ENCODE data around the gene BLVRB.

The BLVRB gene

DNA sequence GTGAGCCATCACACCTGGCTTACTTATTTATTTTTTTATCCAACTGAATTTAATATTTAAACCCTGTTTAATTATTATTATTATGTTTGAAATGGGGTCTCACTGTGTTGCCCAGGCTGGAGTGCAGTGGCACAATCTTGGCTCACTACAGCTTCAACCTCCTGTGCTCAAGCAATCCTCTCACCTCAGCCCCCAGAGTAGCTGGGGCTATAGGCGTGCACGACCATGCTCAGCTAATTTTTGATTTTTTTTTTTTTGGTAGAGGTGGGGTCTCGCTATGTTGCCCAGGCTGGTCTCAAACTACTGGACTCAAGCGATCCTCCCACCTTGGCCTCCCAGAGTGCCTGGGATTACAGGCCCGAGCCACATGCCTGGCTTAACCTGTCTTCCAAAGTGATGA is 33.8 kb upstream of the BLVRB start:
- TF ChIP-seq CTCF (IDR thresholded peaks at IDR 0.05; ENCODE audit: poor library complexity, severe bottlenecking), result no peak
- H3K9me3 ChIP-seq (ENCODE audit: severe bottlenecking), result no peaks in the 10 kb centered on the region
- H3K4me1 ChIP-seq (ENCODE audit: insufficient read depth, poor library complexity, severe bottlenecking), result no peaks in the 10 kb centered on the region
- no peak overlapping the region for H3K4me3 ChIP-seq (ENCODE audit: severe bottlenecking)
- ATAC-seq (ENCODE audit: low read depth), result no peak
- no peaks in the 10 kb centered on the region for H3K36me3 ChIP-seq (ENCODE audit: low read depth)
- H3K27ac ChIP-seq (ENCODE audit: poor library complexity, severe bottlenecking), result no peak overlapping the region
- no peak for DNase-seq (ENCODE audit: low spot score)
- no peaks in the 10 kb centered on the region for H3K27me3 ChIP-seq (ENCODE audit: insufficient read depth, poor library complexity, severe bottlenecking)

GRCh38 chr19:40497214-40497613 is 31.7 kb upstream of the BLVRB start:
- Histone ChIP-seq H3K4me3 (ENCODE audit: severe bottlenecking) (no peak overlapping the region), H3K36me3 (ENCODE audit: low read depth) (no peaks in the 10 kb centered on the region), H3K4me1 (ENCODE audit: insufficient read depth, poor library complexity, severe bottlenecking) (no peaks in the 10 kb centered on the region), H3K27ac (ENCODE audit: poor library complexity, severe bottlenecking) (no peak overlapping the region), H3K9me3 (ENCODE audit: severe bottlenecking) (no peaks in the 10 kb centered on the region), H3K27me3 (ENCODE audit: insufficient read depth, poor library complexity, severe bottlenecking) (no peaks in the 10 kb centered on the region)
- DNase-seq (ENCODE audit: low spot score) (no peak), ATAC-seq (ENCODE audit: low read depth) (no peak)
- TF ChIP-seq CTCF (IDR thresholded peaks at IDR 0.05; ENCODE audit: poor library complexity, severe bottlenecking), result no peak

DNA sequence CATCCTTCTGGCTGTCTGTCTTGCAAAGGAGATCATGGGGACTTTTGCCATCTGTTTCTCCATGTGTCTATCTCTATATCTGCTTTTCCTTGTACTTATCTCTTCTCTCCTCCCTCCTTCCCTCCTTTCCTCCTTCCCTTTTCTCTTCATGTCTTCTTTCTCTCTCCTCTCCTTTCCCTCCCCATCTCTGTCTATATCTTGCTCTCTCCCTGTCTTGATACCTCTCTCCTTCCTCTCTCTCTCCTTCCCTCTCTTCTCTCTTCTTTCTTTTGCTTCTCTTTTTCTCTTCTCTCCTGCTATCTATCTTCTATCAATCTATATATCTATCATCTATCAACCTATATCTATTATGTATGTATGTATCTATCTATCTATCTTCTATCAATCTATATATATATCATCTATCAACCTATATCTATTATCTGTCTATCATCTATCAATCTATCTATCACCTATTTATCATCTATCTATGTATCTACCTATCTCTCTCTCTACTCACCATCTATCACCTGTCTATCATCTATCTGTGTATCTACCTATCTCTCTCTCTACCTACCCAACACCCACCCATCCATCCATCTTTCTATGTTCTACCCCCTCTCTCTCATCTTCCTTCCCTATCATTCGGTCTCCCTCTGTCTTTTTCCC is 28.8 kb upstream of the BLVRB start:
- Histone ChIP-seq H3K27me3 (ENCODE audit: insufficient read depth, poor library complexity, severe bottlenecking) (no peaks in the 10 kb centered on the region), H3K4me3 (ENCODE audit: severe bottlenecking) (no peak overlapping the region), H3K4me1 (ENCODE audit: insufficient read depth, poor library complexity, severe bottlenecking) (no peaks in the 10 kb centered on the region), H3K27ac (ENCODE audit: poor library complexity, severe bottlenecking) (no peak overlapping the region), H3K9me3 (ENCODE audit: severe bottlenecking) (no peaks in the 10 kb centered on the region), H3K36me3 (ENCODE audit: low read depth) (no peaks in the 10 kb centered on the region)
- ATAC-seq (ENCODE audit: low read depth) (no peak), DNase-seq (ENCODE audit: low spot score) (no peak)
- TF ChIP-seq CTCF (IDR thresholded peaks at IDR 0.05; ENCODE audit: poor library complexity, severe bottlenecking), result no peak

DNA sequence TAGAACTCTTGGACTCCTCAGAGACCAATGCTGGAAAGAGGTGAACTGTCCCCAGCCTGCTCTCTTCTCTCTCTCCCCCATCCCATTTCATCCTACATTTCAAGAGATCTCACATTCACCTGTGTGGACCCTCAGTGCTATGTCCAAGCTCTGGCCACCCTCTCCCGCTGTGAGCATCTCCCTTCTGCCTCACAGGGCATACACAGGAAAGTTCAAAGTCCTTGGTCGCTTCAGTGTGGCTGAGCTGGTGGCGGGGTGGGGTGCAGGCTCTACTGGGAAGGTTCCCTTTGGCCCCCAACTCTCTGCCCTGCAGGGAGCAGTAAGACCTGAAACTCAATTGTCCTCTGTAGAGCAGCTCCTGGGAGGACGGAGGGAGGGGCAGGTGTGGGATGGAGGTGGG is 28.2 kb upstream of the BLVRB start:
- Histone ChIP-seq H3K9me3 (ENCODE audit: severe bottlenecking) (no peaks in the 10 kb centered on the region), H3K4me1 (ENCODE audit: insufficient read depth, poor library complexity, severe bottlenecking) (no peaks in the 10 kb centered on the region), H3K27me3 (ENCODE audit: insufficient read depth, poor library complexity, severe bottlenecking) (no peaks in the 10 kb centered on the region), H3K27ac (ENCODE audit: poor library complexity, severe bottlenecking) (no peak overlapping the region), H3K36me3 (ENCODE audit: low read depth) (no peaks in the 10 kb centered on the region), H3K4me3 (ENCODE audit: severe bottlenecking) (no peak overlapping the region)
- no peak for ATAC-seq (ENCODE audit: low read depth)
- DNase-seq (ENCODE audit: low spot score), result no peak
- TF ChIP-seq CTCF (IDR thresholded peaks at IDR 0.05; ENCODE audit: poor library complexity, severe bottlenecking), result no peak

DNA sequence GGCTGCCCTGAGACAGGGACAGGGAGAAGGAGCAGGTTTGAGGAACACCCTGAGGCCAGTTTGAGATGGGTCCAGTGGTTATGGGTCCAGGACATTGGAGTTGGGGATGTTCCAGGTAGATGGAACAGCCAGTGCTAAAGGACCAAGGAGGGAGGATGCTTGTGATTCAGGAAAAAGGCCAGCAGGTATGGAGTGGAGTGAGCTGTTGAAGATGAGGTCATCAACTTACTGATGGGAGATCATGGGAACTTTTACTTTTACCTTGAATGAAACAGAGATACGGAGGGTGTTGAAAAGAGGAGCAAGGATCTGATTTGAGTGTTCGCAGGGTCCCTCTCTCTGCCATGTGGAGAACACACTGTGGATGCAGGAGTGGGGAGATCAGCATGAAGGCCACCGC is 26.7 kb upstream of the BLVRB start:
- Histone ChIP-seq H3K4me1 (ENCODE audit: insufficient read depth, poor library complexity, severe bottlenecking) (no peaks in the 10 kb centered on the region), H3K4me3 (ENCODE audit: severe bottlenecking) (no peak overlapping the region), H3K36me3 (ENCODE audit: low read depth) (no peaks in the 10 kb centered on the region), H3K27me3 (ENCODE audit: insufficient read depth, poor library complexity, severe bottlenecking) (no peaks in the 10 kb centered on the region), H3K9me3 (ENCODE audit: severe bottlenecking) (no peaks in the 10 kb centered on the region), H3K27ac (ENCODE audit: poor library complexity, severe bottlenecking) (no peak overlapping the region)
- DNase-seq (ENCODE audit: low spot score) (no peak), ATAC-seq (ENCODE audit: low read depth) (no peak)
- no peak for TF ChIP-seq CTCF (IDR thresholded peaks at IDR 0.05; ENCODE audit: poor library complexity, severe bottlenecking)

Data from RWPE2 (cell line).